ENCODE data around the gene HOXC9.
A peak's percentile ranks its signal among the peaks of the same experiment; 100 is the strongest.
"Not testable (repeated sequence)": the region's sequence is repeated elsewhere in the genome, so short reads cannot be mapped to it uniquely, and the experiment has no call there.

Gene HOXC9

GRCh38 chr12:54041097-54041690, 41.2 kb downstream of the HOXC9 start:
- H3K27ac ChIP-seq (ENCODE audit: low read length) = no peak overlapping the region
- H3K27me3 ChIP-seq (ENCODE audit: control insufficient read depth in 1 of 2, insufficient read depth in 2 of 2, low read length in 2 of 2) = peaks cover 33 to 58% of the 10 kb centered on the region in 2 donors
- no peaks in the 10 kb centered on the region for H3K36me3 ChIP-seq (ENCODE audit: control insufficient read depth in 2 of 2, insufficient read depth in 2 of 2, low read length in 2 of 2)
- peaks cover 4% of the 10 kb centered on the region for H3K4me1 ChIP-seq (ENCODE audit: control insufficient read depth, insufficient read depth, low read length)
- no peak overlapping the region for H3K4me3 ChIP-seq (ENCODE audit: low read length in 2 of 2)
- no peak overlapping the region for H3K9ac ChIP-seq (ENCODE audit: low read length in 2 of 2)
- H3K9me3 ChIP-seq (ENCODE audit: control insufficient read depth in 2 of 2, low read length in 2 of 2) = no peaks in the 10 kb centered on the region

- H3K9me3 ChIP-seq (ENCODE audit: control insufficient read depth in 2 of 2, low read length in 2 of 2); H3K4me1 ChIP-seq (ENCODE audit: control insufficient read depth, insufficient read depth, low read length); H3K36me3 ChIP-seq (ENCODE audit: control insufficient read depth in 2 of 2, insufficient read depth in 2 of 2, low read length in 2 of 2); H3K9ac ChIP-seq (ENCODE audit: low read length in 2 of 2); H3K27ac ChIP-seq (ENCODE audit: low read length); H3K4me3 ChIP-seq (ENCODE audit: low read length in 2 of 2): not testable (repeated sequence)
- peaks cover 40 to 65% of the 10 kb centered on the region in 2 donors for H3K27me3 ChIP-seq (ENCODE audit: control insufficient read depth in 1 of 2, insufficient read depth in 2 of 2, low read length in 2 of 2)
Measured at GRCh38 chr12:54042033-54042432, 42.1 kb downstream of the HOXC9 start.

GRCh38 chr12:54042970-54043853, 43.3 kb downstream of the HOXC9 start:
- no peak overlapping the region for H3K9ac ChIP-seq (ENCODE audit: low read length in 2 of 2)
- H3K9me3 ChIP-seq (ENCODE audit: control insufficient read depth in 2 of 2, low read length in 2 of 2) = no peaks in the 10 kb centered on the region
- no peak overlapping the region for H3K27ac ChIP-seq (ENCODE audit: low read length)
- H3K36me3 ChIP-seq (ENCODE audit: control insufficient read depth in 2 of 2, insufficient read depth in 2 of 2, low read length in 2 of 2) = no peaks in the 10 kb centered on the region
- peaks cover 12% of the 10 kb centered on the region for H3K4me1 ChIP-seq (ENCODE audit: control insufficient read depth, insufficient read depth, low read length)
- H3K27me3 ChIP-seq (ENCODE audit: control insufficient read depth in 1 of 2, insufficient read depth in 2 of 2, low read length in 2 of 2) = peaks cover 45 to 68% of the 10 kb centered on the region in 2 donors
- H3K4me3 ChIP-seq (ENCODE audit: low read length in 2 of 2) = no peak overlapping the region

- H3K27me3 ChIP-seq (ENCODE audit: control insufficient read depth in 1 of 2, insufficient read depth in 2 of 2, low read length in 2 of 2) = peaks cover 47 to 69% of the 10 kb centered on the region in 2 donors
- no peaks in the 10 kb centered on the region for H3K36me3 ChIP-seq (ENCODE audit: control insufficient read depth in 2 of 2, insufficient read depth in 2 of 2, low read length in 2 of 2)
- H3K4me1 ChIP-seq (ENCODE audit: control insufficient read depth, insufficient read depth, low read length) = peaks cover 7% of the 10 kb centered on the region
- no peak overlapping the region for H3K27ac ChIP-seq (ENCODE audit: low read length)
- no peak overlapping the region for H3K4me3 ChIP-seq (ENCODE audit: low read length in 2 of 2)
- H3K9ac ChIP-seq (ENCODE audit: low read length in 2 of 2) = no peak overlapping the region
- no peaks in the 10 kb centered on the region for H3K9me3 ChIP-seq (ENCODE audit: control insufficient read depth in 2 of 2, low read length in 2 of 2)
Measured at GRCh38 chr12:54044425-54045103, 44.6 kb downstream of the HOXC9 start.

DNA sequence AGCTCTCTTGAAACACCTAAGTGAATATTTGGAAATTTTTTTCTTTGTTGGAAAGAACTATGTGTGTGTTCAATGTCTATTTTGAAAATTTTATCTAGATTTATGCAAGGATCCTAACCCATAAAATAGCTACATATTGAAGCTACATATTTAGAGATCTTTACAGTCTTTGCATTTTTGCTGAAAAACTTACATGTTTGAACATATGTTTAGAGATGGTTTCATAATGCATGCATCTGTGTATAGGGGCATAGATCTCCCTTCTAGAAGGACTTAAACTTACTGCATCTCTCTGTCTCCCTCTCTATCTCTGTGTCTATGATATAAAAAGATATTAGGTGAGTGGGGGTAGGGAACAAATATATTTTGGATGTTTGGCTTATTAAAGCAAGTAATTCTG, 45.4 kb downstream of the HOXC9 start:
- Histone ChIP-seq H3K4me3 (ENCODE audit: low read length in 2 of 2) (no peak overlapping the region), H3K4me1 (ENCODE audit: control insufficient read depth, insufficient read depth, low read length) (peaks cover 7% of the 10 kb centered on the region), H3K9ac (ENCODE audit: low read length in 2 of 2) (no peak overlapping the region), H3K36me3 (ENCODE audit: control insufficient read depth in 2 of 2, insufficient read depth in 2 of 2, low read length in 2 of 2) (no peaks in the 10 kb centered on the region), H3K9me3 (ENCODE audit: control insufficient read depth in 2 of 2, low read length in 2 of 2) (no peaks in the 10 kb centered on the region), H3K27ac (ENCODE audit: low read length) (no peak overlapping the region), H3K27me3 (ENCODE audit: control insufficient read depth in 1 of 2, insufficient read depth in 2 of 2, low read length in 2 of 2) (peaks cover 45 to 71% of the 10 kb centered on the region in 2 donors)

GRCh38 chr12:54045868-54046521, 46.0 kb downstream of the HOXC9 start:
- Histone ChIP-seq H3K36me3 (ENCODE audit: control insufficient read depth in 2 of 2, insufficient read depth in 2 of 2, low read length in 2 of 2) (no peaks in the 10 kb centered on the region), H3K27ac (ENCODE audit: low read length) (no peak overlapping the region), H3K4me1 (ENCODE audit: control insufficient read depth, insufficient read depth, low read length) (peaks cover 7% of the 10 kb centered on the region), H3K4me3 (ENCODE audit: low read length in 2 of 2) (no peak overlapping the region), H3K9me3 (ENCODE audit: control insufficient read depth in 2 of 2, low read length in 2 of 2) (no peaks in the 10 kb centered on the region), H3K9ac (ENCODE audit: low read length in 2 of 2) (no peak overlapping the region), H3K27me3 (ENCODE audit: control insufficient read depth in 1 of 2, insufficient read depth in 2 of 2, low read length in 2 of 2) (peaks cover 48 to 72% of the 10 kb centered on the region in 2 donors)

- Histone ChIP-seq H3K9ac (ENCODE audit: low read length in 2 of 2) (no peak overlapping the region), H3K4me1 (ENCODE audit: control insufficient read depth, insufficient read depth, low read length) (peaks cover 7% of the 10 kb centered on the region), H3K4me3 (ENCODE audit: low read length in 2 of 2) (peak overlapping the region in 1 of 2 donors; percentile 35), H3K27me3 (ENCODE audit: control insufficient read depth in 1 of 2, insufficient read depth in 2 of 2, low read length in 2 of 2) (peaks cover 52 to 75% of the 10 kb centered on the region in 2 donors), H3K36me3 (ENCODE audit: control insufficient read depth in 2 of 2, insufficient read depth in 2 of 2, low read length in 2 of 2) (no peaks in the 10 kb centered on the region), H3K27ac (ENCODE audit: low read length) (no peak overlapping the region), H3K9me3 (ENCODE audit: control insufficient read depth in 2 of 2, low read length in 2 of 2) (no peaks in the 10 kb centered on the region)
Measured at GRCh38 chr12:54046809-54047159, 46.8 kb downstream of the HOXC9 start.

DNA sequence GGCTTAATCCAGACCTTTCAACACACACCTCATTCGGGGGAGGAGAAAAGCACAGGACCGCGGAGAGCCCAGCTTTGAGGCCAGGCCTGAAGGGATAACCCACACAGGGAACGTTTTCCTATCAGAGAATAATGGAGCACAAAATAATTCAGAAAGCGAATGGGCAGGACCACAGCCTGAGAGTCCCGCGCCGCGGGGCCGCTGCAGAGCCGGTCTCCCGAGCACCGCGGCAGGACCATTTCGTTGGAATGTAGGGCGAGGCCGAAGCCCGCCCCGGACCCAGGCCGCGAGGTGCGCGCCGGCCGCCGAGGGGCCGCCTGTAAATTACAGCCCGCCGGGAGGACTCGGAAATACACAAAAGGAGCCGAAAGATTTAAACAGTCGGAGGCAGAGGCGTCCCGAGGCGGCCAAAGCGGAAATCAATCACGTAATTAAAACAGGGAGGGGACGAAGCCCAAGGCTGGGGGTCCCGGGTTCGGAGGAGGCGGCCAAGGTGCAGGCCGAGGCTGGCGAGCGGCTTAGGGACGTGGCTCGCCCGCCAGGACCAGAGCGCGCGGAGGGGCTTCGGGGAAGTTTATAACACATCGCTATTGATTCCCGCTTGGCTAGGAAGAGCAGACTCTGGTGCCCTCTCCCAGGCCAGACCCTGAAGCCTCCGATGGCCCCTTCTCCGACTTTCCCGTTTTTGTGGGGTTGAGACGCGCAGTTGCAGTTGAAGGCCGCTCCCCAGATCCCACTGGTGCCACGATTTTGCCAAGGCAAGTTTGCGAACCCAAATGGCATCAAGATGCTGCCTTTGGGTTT, 47.4 kb downstream of the HOXC9 start:
- Histone ChIP-seq H3K9me3 (ENCODE audit: control insufficient read depth in 2 of 2, low read length in 2 of 2) (no peaks in the 10 kb centered on the region), H3K27ac (ENCODE audit: low read length) (no peak overlapping the region), H3K4me3 (ENCODE audit: low read length in 2 of 2) (peak overlapping the region in 1 of 2 donors; percentile 35), H3K27me3 (ENCODE audit: control insufficient read depth in 1 of 2, insufficient read depth in 2 of 2, low read length in 2 of 2) (peaks cover 51 to 77% of the 10 kb centered on the region in 2 donors), H3K9ac (ENCODE audit: low read length in 2 of 2) (no peak overlapping the region), H3K4me1 (ENCODE audit: control insufficient read depth, insufficient read depth, low read length) (peaks cover 7% of the 10 kb centered on the region), H3K36me3 (ENCODE audit: control insufficient read depth in 2 of 2, insufficient read depth in 2 of 2, low read length in 2 of 2) (no peaks in the 10 kb centered on the region)

DNA sequence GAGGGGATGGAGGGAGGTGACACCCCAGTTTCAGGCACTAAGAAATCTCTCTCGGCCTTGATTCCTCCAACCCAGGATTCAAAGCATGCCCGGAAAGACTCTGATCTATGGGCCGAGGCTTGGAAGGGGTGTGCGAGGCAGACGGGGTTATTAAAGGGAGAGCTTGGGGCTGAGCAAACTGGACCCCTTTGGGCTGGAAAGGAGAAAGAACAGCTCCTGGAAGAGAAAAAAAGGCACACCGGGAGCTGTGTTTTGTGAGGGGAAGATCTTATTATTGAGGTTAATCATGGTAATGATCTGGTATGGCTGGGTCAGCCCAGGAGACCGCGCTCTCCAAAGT, 48.0 kb downstream of the HOXC9 start:
- peaks cover 52 to 78% of the 10 kb centered on the region in 2 donors for H3K27me3 ChIP-seq (ENCODE audit: control insufficient read depth in 1 of 2, insufficient read depth in 2 of 2, low read length in 2 of 2)

More for the DNA sequence above, 48.0 kb downstream of the HOXC9 start:
- Histone ChIP-seq H3K36me3 (ENCODE audit: control insufficient read depth in 2 of 2, insufficient read depth in 2 of 2, low read length in 2 of 2) (no peaks in the 10 kb centered on the region), H3K4me3 (ENCODE audit: low read length in 2 of 2) (no peak overlapping the region), H3K9me3 (ENCODE audit: control insufficient read depth in 2 of 2, low read length in 2 of 2) (no peaks in the 10 kb centered on the region), H3K27ac (ENCODE audit: low read length) (no peak overlapping the region), H3K9ac (ENCODE audit: low read length in 2 of 2) (no peak overlapping the region), H3K4me1 (ENCODE audit: control insufficient read depth, insufficient read depth, low read length) (peaks cover 12% of the 10 kb centered on the region)

Data from stomach smooth muscle (tissue), 2 donors.